H7 (cell line): Measurements from ENCODE around the gene PLEKHO2. TPM values are rescaled to one million over a fixed set of nuclear protein-coding genes. Genes with fewer than 3 reads are reported as not detected.

Source experiments
- DNase-seq: peaks from one replicate; pipeline ENCODE4 v3.0.0; 2012
- H3K27me3 ChIP-seq: 2 replicates; pipeline ENCODE4 v1.6.0; 2011; ENCODE audit warnings: mild to moderate bottlenecking, low read length; ENCODE audit not compliant: control insufficient read depth, insufficient read depth
- H3K36me3 ChIP-seq: replicated peaks from 2 replicates; pipeline ENCODE4 v1.5.1; 2011; ENCODE audit warnings: low read length; ENCODE audit not compliant: control insufficient read depth, insufficient read depth
- H3K4me3 ChIP-seq: 2 replicates; pipeline ENCODE4 v1.5.1; 2011; ENCODE audit warnings: low read depth, mild to moderate bottlenecking, control low read depth, low read length, moderate library complexity; ENCODE audit not compliant: insufficient read depth
- total RNA-seq: library from RNA; depleted of rRNA; stranded (reverse); fragments of >200 nt; shearing (Covaris generic); gene quantifications from 2 replicates; pipeline ENCODE4 v1.2.3, GENCODE V29; 2014

The PLEKHO2 gene
- total RNA-seq, 1 experiment from 2014 or later: 14.5 TPM

- DNase-seq: peak; percentile 68
- Histone ChIP-seq H3K36me3 (peaks cover 2% of the 10 kb centered on the region), H3K27me3 (no peaks in the 10 kb centered on the region), H3K4me3 (peak overlapping the region; percentile 95)
Measured at GRCh38 chr15:64842986-64843561, 1.4 kb downstream of the PLEKHO2 start.

- H3K4me3 ChIP-seq: no peak overlapping the region
Measured at GRCh38 chr15:64843991-64844390, 2.3 kb downstream of the PLEKHO2 start.

GRCh38 chr15:64844576-64845145, 2.9 kb downstream of the PLEKHO2 start:
- Histone ChIP-seq H3K4me3 (no peak overlapping the region), H3K36me3 (peaks cover 7% of the 10 kb centered on the region), H3K27me3 (no peaks in the 10 kb centered on the region)
- peak; percentile 42 for DNase-seq

More at GRCh38 chr15:64843991-64844390, 2.3 kb downstream of the PLEKHO2 start:
- Histone ChIP-seq H3K36me3 (peaks cover 7% of the 10 kb centered on the region), H3K27me3 (no peaks in the 10 kb centered on the region)
- no peak for DNase-seq

- peaks cover 7% of the 10 kb centered on the region for H3K36me3 ChIP-seq
- H3K27me3 ChIP-seq: no peaks in the 10 kb centered on the region
- DNase-seq: peak; percentile 43
- H3K4me3 ChIP-seq: no peak overlapping the region
Measured at GRCh38 chr15:64845183-64845611, 3.5 kb downstream of the PLEKHO2 start.

- H3K36me3 ChIP-seq: peaks cover 7% of the 10 kb centered on the region
- H3K27me3 ChIP-seq: no peaks in the 10 kb centered on the region
- no peak overlapping the region for H3K4me3 ChIP-seq
- no peak for DNase-seq
Measured at GRCh38 chr15:64845831-64846595, 4.3 kb downstream of the PLEKHO2 start.

- DNase-seq: no peak
- H3K36me3 ChIP-seq: peaks cover 7% of the 10 kb centered on the region
Measured at GRCh38 chr15:64847016-64847415, 5.3 kb downstream of the PLEKHO2 start.

GRCh38 chr15:64847448-64847847, 5.7 kb downstream of the PLEKHO2 start:
- Histone ChIP-seq H3K27me3 (no peaks in the 10 kb centered on the region), H3K4me3 (no peak overlapping the region), H3K36me3 (peaks cover 7% of the 10 kb centered on the region)
- DNase-seq: no peak

More at GRCh38 chr15:64847016-64847415, 5.3 kb downstream of the PLEKHO2 start:
- H3K4me3 ChIP-seq: no peak overlapping the region
- no peaks in the 10 kb centered on the region for H3K27me3 ChIP-seq

GRCh38 chr15:64847876-64848716, 6.4 kb downstream of the PLEKHO2 start:
- no peak for DNase-seq
- H3K36me3 ChIP-seq: peaks cover 7% of the 10 kb centered on the region
- no peaks in the 10 kb centered on the region for H3K27me3 ChIP-seq
- H3K4me3 ChIP-seq: no peak overlapping the region

GRCh38 chr15:64850778-64851502, 9.2 kb downstream of the PLEKHO2 start:
- no peak overlapping the region for H3K4me3 ChIP-seq
- no peaks in the 10 kb centered on the region for H3K27me3 ChIP-seq
- no peak for DNase-seq
- peaks cover 21% of the 10 kb centered on the region for H3K36me3 ChIP-seq

- peak; percentile 51 for DNase-seq
- Histone ChIP-seq H3K4me3 (no peak overlapping the region), H3K36me3 (peaks cover 21% of the 10 kb centered on the region), H3K27me3 (no peaks in the 10 kb centered on the region)
Measured at GRCh38 chr15:64851503-64851840, 9.8 kb downstream of the PLEKHO2 start.

- Histone ChIP-seq H3K27me3 (no peaks in the 10 kb centered on the region), H3K36me3 (peaks cover 17% of the 10 kb centered on the region), H3K4me3 (no peak overlapping the region)
- DNase-seq: no peak
Measured at GRCh38 chr15:64854041-64854440, 12.3 kb downstream of the PLEKHO2 start.

GRCh38 chr15:64854526-64854925, 12.8 kb downstream of the PLEKHO2 start:
- Histone ChIP-seq H3K36me3 (peaks cover 17% of the 10 kb centered on the region), H3K27me3 (no peaks in the 10 kb centered on the region), H3K4me3 (no peak overlapping the region)
- no peak for DNase-seq

GRCh38 chr15:64855205-64855975, 13.7 kb downstream of the PLEKHO2 start:
- no peak for DNase-seq
- H3K36me3 ChIP-seq: peaks cover 25% of the 10 kb centered on the region
- H3K27me3 ChIP-seq: no peaks in the 10 kb centered on the region
- H3K4me3 ChIP-seq: no peak overlapping the region
